ENCODE results near the gene SEMA4D.

DNA sequence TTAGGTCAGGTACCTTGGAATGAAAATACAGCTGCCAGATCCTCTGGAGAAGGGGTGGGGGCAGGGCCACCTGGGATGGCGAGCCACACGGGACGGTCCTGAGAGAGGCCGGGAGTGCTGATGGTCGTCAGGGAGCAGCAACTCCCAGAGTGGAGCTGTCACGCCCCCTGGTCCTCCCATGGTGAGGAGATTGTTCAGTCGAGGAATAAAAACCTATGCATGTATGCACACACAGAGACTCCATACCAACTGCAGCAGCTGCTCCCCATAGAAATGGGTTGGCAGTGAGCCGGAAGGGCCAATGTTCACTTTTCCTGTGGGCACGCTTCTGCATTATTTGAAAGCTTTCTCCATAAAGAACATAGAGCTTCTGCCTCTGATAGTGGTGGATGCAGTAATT is 45.2 kb upstream of the SEMA4D start:
- TF ChIP-seq, protein P1, sequence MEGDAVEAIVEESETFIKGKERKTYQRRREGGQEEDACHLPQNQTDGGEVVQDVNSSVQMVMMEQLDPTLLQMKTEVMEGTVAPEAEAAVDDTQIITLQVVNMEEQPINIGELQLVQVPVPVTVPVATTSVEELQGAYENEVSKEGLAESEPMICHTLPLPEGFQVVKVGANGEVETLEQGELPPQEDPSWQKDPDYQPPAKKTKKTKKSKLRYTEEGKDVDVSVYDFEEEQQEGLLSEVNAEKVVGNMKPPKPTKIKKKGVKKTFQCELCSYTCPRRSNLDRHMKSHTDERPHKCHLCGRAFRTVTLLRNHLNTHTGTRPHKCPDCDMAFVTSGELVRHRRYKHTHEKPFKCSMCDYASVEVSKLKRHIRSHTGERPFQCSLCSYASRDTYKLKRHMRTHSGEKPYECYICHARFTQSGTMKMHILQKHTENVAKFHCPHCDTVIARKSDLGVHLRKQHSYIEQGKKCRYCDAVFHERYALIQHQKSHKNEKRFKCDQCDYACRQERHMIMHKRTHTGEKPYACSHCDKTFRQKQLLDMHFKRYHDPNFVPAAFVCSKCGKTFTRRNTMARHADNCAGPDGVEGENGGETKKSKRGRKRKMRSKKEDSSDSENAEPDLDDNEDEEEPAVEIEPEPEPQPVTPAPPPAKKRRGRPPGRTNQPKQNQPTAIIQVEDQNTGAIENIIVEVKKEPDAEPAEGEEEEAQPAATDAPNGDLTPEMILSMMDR (IDR thresholded peaks at IDR 0.05; ENCODE audit: insufficient read depth, low read length), result no peak
- TF ChIP-seq SPI1 (IDR thresholded peaks at IDR 0.05; ENCODE audit: borderline replicate concordance, low read depth) (no peak), POLR2AphosphoS5 (IDR thresholded peaks at IDR 0.05; ENCODE audit: low read depth) (no peak), GABPA (IDR thresholded peaks at IDR 0.05; ENCODE audit: low read depth) (no peak)
- TF ChIP-seq, protein P2, sequence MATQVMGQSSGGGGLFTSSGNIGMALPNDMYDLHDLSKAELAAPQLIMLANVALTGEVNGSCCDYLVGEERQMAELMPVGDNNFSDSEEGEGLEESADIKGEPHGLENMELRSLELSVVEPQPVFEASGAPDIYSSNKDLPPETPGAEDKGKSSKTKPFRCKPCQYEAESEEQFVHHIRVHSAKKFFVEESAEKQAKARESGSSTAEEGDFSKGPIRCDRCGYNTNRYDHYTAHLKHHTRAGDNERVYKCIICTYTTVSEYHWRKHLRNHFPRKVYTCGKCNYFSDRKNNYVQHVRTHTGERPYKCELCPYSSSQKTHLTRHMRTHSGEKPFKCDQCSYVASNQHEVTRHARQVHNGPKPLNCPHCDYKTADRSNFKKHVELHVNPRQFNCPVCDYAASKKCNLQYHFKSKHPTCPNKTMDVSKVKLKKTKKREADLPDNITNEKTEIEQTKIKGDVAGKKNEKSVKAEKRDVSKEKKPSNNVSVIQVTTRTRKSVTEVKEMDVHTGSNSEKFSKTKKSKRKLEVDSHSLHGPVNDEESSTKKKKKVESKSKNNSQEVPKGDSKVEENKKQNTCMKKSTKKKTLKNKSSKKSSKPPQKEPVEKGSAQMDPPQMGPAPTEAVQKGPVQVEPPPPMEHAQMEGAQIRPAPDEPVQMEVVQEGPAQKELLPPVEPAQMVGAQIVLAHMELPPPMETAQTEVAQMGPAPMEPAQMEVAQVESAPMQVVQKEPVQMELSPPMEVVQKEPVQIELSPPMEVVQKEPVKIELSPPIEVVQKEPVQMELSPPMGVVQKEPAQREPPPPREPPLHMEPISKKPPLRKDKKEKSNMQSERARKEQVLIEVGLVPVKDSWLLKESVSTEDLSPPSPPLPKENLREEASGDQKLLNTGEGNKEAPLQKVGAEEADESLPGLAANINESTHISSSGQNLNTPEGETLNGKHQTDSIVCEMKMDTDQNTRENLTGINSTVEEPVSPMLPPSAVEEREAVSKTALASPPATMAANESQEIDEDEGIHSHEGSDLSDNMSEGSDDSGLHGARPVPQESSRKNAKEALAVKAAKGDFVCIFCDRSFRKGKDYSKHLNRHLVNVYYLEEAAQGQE (IDR thresholded peaks at IDR 0.05; ENCODE audit: insufficient replicate concordance, low read depth), result no peak

Measured in HL-60 (cell line).